Nephron (organoid): Measurements from ENCODE around the gene USP12.

ENCODE experiments used
- H3K27ac Mint-ChIP-seq, 3 experiments: 2 replicates each; pipeline ENCODE4 v1.8.0; 2020; ENCODE audit warnings: mixed read lengths in 3 of 3, mild to moderate bottlenecking in 2 of 3, moderate library complexity in 1 of 3
- H3K27me3 Mint-ChIP-seq: 2 replicates; pipeline ENCODE4 v1.8.0; 2021; ENCODE audit warnings: low read depth, mild to moderate bottlenecking, moderate library complexity, mixed read lengths
- H3K36me3 Mint-ChIP-seq: 2 replicates; pipeline ENCODE4 v1.8.0; 2020; ENCODE audit warnings: low read depth, mixed read lengths
- H3K4me1 Mint-ChIP-seq: 2 replicates; pipeline ENCODE4 v1.8.0; 2020; ENCODE audit warnings: mixed read lengths
- H3K4me3 Mint-ChIP-seq, 3 experiments: 2 replicates each; pipeline ENCODE4 v1.8.0; 2020; ENCODE audit warnings: mild to moderate bottlenecking in 3 of 3, mixed read lengths in 3 of 3, moderate library complexity in 2 of 3
- H3K9me3 Mint-ChIP-seq: 2 replicates; pipeline ENCODE4 v1.8.0; 2020; ENCODE audit warnings: mixed read lengths
- TF ChIP-seq, protein P1 (sequence below), 3 experiments: fragments of 200-600 bp; sonication (generic); IDR thresholded peaks; one replicate each; pipeline ENCODE4 v1.5.0; 2021; ENCODE audit warnings: antibody characterized with exemption in 3 of 3; ENCODE audit not compliant: unreplicated experiment in 3 of 3

Gene USP12

DNA sequence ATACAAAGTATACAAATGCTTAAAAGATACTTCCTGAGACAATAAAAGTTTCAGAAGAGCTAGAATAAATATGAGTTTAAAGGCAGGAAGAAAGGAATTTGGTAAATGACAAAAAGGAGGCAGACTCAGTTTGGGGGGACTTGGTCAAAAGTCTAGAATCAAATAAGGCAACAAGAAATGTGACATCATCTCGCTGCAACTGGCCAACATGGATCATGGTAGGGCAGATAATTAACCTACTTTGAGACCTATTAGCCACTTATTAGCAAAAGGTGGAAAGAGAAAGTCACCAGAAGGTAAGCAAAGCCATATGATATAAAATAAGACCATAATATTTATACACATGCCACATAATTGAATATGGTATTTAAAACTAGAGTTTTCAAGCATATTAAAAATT lies 5.3 kb downstream of the USP12 start:
- Mint-ChIP-seq H3K27ac (no peak overlapping the region), H3K36me3 (no peaks in the 10 kb centered on the region), H3K9me3 (no peaks in the 10 kb centered on the region), H3K4me1 (peaks cover 31% of the 10 kb centered on the region), H3K27me3 (no peaks in the 10 kb centered on the region), H3K4me3 (no peak overlapping the region)
- TF ChIP-seq, protein P1, sequence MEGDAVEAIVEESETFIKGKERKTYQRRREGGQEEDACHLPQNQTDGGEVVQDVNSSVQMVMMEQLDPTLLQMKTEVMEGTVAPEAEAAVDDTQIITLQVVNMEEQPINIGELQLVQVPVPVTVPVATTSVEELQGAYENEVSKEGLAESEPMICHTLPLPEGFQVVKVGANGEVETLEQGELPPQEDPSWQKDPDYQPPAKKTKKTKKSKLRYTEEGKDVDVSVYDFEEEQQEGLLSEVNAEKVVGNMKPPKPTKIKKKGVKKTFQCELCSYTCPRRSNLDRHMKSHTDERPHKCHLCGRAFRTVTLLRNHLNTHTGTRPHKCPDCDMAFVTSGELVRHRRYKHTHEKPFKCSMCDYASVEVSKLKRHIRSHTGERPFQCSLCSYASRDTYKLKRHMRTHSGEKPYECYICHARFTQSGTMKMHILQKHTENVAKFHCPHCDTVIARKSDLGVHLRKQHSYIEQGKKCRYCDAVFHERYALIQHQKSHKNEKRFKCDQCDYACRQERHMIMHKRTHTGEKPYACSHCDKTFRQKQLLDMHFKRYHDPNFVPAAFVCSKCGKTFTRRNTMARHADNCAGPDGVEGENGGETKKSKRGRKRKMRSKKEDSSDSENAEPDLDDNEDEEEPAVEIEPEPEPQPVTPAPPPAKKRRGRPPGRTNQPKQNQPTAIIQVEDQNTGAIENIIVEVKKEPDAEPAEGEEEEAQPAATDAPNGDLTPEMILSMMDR (IDR thresholded peaks at IDR 0.05; ENCODE audit: unreplicated experiment in 3 of 3), result no peak

DNA sequence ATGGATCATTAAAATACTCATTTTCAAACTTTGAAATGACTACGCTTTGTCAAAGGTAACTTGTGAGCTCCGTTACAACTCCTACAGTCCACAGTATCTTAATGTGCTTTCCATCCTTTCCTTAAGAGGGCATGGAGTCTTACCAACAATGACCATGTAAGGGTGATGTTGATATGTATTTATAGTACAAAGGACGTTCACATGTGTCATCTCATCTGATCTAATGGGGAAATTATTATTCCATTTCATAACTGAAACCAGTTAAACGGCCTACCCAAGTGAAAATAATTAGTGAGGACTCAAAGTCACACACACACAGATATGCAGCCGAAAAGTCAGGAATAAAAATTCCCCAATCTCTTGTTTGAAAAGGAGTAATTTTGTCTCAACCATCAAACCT lies 9.6 kb downstream of the USP12 start:
- H3K9me3 Mint-ChIP-seq, result peaks cover 24% of the 10 kb centered on the region
- H3K27ac Mint-ChIP-seq, result no peak overlapping the region
- no peaks in the 10 kb centered on the region for H3K27me3 Mint-ChIP-seq
- peaks cover 27% of the 10 kb centered on the region for H3K36me3 Mint-ChIP-seq
- TF ChIP-seq, protein P1 (IDR thresholded peaks at IDR 0.05; ENCODE audit: unreplicated experiment in 3 of 3), result no peak
- peaks cover 5% of the 10 kb centered on the region for H3K4me1 Mint-ChIP-seq
- no peak overlapping the region for H3K4me3 Mint-ChIP-seq

DNA sequence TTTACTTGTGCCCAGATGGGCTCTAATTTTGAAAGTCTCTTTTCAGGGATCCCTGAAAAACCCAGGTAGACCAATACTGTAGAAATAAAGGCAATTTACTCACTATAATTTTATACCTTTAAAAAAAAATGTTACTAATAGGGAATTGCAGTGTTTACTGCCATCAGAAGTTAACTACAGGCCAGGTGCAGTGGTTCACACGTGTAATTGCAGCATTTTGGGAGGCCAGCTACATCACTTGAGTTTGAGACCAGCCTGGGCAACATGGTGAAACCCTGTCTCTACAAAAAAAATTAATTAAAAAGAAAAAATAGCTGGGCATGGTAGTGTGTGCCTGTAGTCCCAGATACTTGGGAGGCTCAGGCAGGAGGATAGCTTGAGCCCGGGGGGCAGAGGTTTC lies 10.2 kb downstream of the USP12 start:
- Mint-ChIP-seq H3K27ac (no peak overlapping the region), H3K9me3 (peaks cover 29% of the 10 kb centered on the region), H3K4me1 (peaks cover 5% of the 10 kb centered on the region), H3K36me3 (peaks cover 33% of the 10 kb centered on the region), H3K4me3 (no peak overlapping the region), H3K27me3 (no peaks in the 10 kb centered on the region)
- TF ChIP-seq, protein P1 (IDR thresholded peaks at IDR 0.05; ENCODE audit: unreplicated experiment in 3 of 3), result no peak

DNA sequence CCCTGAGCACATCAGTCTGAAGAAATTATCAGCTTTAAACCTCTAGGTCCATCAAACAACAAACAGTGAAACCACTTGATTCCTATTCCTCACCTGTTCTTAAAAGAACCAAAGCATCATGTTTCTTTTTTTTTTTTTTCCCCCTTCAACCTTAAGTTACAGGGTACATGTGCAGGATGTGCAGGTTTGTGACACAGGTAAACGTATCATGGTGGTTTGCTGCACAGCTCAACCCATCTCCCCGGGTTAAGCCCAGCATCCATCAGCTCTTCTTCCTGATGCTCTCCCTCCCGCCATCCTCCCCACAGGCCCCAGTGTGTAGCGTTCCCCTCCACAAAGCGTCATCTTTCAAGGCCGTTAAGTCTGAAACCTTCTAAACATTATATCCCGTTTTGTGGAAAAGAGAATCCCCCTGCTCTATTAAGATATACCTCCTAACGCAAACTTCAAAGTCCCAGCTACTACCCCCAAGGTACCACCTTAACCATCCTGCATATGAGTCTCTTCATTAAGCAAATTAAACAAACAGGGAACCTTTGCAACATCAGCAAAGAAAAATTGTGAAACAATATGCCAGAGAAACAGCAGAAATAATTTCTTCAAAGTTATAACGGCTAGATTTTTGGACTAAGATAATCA lies 10.8 kb downstream of the USP12 start:
- Mint-ChIP-seq H3K27ac (no peak overlapping the region), H3K27me3 (no peaks in the 10 kb centered on the region), H3K36me3 (peaks cover 39% of the 10 kb centered on the region), H3K4me3 (no peak overlapping the region), H3K9me3 (peaks cover 34% of the 10 kb centered on the region), H3K4me1 (no peaks in the 10 kb centered on the region)
- TF ChIP-seq, protein P1 (IDR thresholded peaks at IDR 0.05; ENCODE audit: unreplicated experiment in 3 of 3), result no peak

DNA sequence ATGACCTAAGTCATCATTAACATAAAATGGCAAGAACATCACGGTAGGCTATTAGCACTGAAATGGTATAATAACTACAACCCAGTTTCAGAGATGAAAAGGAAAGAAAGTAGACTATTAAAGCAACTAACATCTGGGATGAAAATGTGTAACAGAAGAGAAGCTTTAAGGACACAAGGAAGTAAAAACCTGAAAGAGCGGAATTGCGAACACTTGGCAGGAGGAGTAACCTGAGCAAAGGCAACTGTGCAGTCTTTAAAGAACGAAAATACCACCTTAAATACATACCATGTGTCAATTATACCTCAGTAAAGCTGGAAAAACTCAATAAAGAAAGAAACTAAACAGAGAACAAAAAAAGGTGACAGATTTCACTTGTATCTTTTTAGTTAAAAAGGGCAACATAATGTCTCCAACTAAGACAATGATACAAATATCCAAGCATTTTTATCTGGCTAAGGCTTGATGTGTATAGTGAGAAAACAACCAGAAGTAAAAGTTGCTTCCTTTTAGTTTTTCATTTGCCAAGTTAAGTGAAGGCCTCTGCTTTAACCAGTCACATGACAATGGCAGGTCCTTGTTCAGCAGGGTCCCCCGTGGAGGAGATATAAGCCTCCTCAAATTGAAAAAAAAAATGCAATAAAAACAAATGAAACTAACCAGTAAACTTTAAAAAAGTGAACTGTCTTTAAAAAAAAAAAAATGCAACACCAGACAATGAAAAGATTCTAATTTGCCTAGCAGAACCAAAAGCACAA lies 11.6 kb downstream of the USP12 start:
- H3K4me3 Mint-ChIP-seq, result no peak overlapping the region
- H3K27ac Mint-ChIP-seq, result no peak overlapping the region
- no peaks in the 10 kb centered on the region for H3K4me1 Mint-ChIP-seq
- peaks cover 34% of the 10 kb centered on the region for H3K9me3 Mint-ChIP-seq
- no peaks in the 10 kb centered on the region for H3K27me3 Mint-ChIP-seq
- TF ChIP-seq, protein P1 (IDR thresholded peaks at IDR 0.05; ENCODE audit: unreplicated experiment in 3 of 3), result no peak
- peaks cover 42% of the 10 kb centered on the region for H3K36me3 Mint-ChIP-seq

DNA sequence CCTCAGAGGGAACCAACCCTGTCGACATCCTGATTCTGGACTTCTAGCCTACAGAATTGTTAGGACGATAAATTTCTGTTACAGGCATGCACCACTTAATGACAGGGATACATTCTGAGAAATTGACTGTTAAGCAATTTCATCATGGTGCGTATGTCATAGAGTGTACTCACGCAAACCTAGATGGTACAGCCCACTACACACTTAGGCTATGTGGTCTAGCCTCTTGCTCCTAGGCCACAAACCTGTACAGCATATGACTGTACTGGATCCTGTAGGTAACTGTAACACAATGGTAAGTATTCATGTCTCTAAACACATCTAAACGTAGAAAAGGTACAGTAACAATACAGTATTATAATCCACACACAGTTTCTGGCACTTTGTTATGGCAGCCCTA lies 13.3 kb downstream of the USP12 start:
- H3K36me3 Mint-ChIP-seq, result peaks cover 56% of the 10 kb centered on the region

More for the DNA sequence above, 13.3 kb downstream of the USP12 start:
- no peak overlapping the region for H3K4me3 Mint-ChIP-seq
- no peak overlapping the region for H3K27ac Mint-ChIP-seq
- H3K9me3 Mint-ChIP-seq, result peaks cover 34% of the 10 kb centered on the region
- TF ChIP-seq, protein P1 (IDR thresholded peaks at IDR 0.05; ENCODE audit: unreplicated experiment in 3 of 3), result no peak
- H3K27me3 Mint-ChIP-seq, result no peaks in the 10 kb centered on the region
- no peaks in the 10 kb centered on the region for H3K4me1 Mint-ChIP-seq
